ENCODE measurements around the gene IDS. TPM values are rescaled to one million over a fixed set of nuclear protein-coding genes. Genes with fewer than 3 reads are reported as not detected.

IDS gene
- total and polyA plus RNA-seq, 2 of the 8 experiments (the other 6 are each of a cell fraction or from before 2014, with no cell fraction given), result 19.9 to 20.7 TPM

GRCh38 chrX:149521438-149521837 lies 16.3 kb upstream of the IDS start (continued):
- TF ChIP-seq CTCF (IDR thresholded peaks at IDR 0.05; ENCODE audit: control extremely low read depth in 1 of 3, insufficient read depth in 1 of 3, low read depth in 1 of 3, low read length in 3 of 3) (no peak), YY1 (IDR thresholded peaks at IDR 0.05; ENCODE audit: low read depth, low read length) (no peak), CHD7 (IDR thresholded peaks at IDR 0.05; ENCODE audit: insufficient replicate concordance, low read length) (no peak), SIX5 (IDR thresholded peaks at IDR 0.05; ENCODE audit: low read depth, low read length) (no peak), BACH1 (IDR thresholded peaks at IDR 0.05; ENCODE audit: low read length) (no peak), E2F6 (IDR thresholded peaks at IDR 0.05) (no peak)

All from H1 (cell line).